NCI-H510A (cell line): ENCODE results near the gene PHKG1.
A peak's percentile ranks its signal among the peaks of the same experiment; 100 is the strongest.
"Not testable (repeated sequence)": the region's sequence is repeated elsewhere in the genome, so short reads cannot be mapped to it uniquely, and the experiment has no call there.

Source experiments
- DNase-seq: peaks from one replicate; lab custom pipeline; 2025; lab: John Stamatoyannopoulos, UW

Gene PHKG1

DNA sequence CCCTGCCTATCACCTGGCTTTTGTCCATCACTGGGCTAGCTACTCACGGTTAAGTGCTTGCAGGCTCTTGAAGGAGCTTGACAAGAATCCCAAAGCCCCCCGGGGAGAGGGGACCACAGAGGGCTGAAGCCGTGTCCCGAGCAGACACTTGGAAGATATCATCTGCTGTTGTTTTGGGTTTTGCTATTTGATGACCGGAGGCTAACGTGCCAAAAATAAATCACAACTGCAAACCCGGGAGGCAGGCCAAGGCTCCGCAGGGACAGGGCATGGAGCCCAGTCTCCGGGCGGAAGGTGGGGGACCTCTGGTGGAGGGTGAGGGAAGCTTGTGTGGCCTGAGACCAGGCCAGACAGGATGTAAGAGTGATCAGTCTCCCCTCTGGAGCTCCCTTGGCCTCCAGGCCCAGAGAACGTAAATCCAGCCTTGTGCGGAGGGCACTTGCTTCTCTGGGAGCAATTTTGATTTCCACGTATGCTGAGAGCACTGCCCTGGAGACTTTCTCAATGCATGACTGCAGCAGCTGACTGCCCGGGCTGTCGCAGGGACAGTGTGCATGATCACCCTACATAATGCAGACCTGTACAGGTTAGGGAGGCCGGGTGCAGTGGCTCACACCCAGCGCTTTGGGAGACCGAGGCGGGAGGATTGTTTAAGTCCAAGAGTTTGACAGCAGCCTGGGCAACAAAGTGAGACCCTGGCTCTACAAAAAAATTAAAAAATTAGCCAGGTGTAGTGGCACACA is at the start of gene PHKG1:
Gene PHKG1 (minus strand): TSS at position 164 of the 743 bp plus-strand sequence. CDS start 4,011 bp downstream, outside the sequence.
- DNase-seq, result peak; percentile 22

DNA sequence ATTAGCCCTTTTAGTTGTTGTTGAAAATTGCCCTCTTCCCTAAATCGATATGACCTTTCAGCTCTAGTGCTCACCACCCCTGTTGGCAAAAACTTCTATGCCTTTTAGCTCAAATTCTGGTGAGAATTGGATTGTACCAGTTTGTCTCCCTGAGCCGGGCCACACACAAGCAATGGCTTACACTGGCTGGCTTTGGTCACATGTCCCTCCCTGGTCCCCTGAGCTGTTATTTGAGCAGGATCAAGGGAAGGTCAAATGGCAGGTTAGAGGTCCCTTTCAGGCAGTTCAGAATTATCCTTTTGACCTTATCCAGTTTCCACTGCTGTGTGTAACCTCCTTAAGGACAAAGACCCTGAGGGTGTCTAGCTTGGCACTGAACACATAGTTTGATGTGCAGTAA is 38.3 kb upstream of the PHKG1 start:
- not testable (repeated sequence) for DNase-seq

DNA sequence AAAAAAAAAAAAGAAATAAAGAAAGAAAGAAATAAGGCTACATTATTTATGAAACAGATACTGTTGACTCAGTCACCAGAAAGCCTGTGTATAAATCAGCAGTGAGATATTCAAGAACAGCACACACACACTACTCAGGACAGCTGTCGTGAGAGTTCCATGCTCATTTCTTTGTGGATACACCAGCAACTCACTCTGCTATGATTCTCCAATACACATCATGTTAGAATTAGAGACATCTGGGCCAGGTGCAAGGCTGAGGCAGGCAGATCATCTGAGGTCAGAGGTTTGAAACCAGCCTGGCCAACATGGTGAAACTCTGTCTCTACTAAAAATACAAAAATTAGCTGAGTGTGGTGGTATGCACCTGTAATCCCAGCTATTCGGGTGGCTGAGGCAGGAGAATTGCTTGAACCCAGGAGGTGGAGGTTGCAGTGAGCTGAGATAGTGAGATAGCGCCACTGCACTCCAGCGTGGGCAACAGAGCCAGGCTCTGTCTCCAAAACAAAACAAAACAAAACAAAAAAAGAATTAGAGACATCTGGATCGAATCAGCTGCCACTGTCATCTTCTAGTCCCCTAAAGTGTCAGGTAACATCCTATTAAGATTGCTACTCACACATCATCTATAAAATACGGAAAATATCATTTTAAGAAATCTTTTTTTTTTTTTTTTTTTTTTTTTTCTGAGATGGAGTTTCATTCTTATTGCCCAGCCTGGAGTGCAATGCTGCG is 34.7 kb upstream of the PHKG1 start:
- no peak for DNase-seq

DNA sequence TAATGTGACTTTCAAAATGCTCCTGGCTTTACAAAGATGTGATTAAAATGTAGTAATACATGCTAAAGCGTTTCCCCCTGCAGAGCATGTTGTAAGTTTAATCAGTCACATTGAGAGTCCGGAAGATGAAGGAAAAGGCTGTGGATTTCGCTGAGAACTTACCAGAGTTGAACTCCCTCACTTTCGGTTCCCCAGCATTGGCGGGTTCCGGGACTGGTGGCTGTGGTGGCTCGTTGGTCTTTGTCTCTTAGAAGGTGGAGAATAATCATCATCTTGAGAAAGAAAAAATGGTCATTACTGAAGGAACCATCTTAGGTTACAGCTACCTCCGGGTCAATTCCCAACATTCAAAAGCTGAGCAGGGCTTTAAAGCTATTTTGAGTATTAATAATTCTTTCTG is 33.1 kb upstream of the PHKG1 start:
- DNase-seq, result no peak

DNA sequence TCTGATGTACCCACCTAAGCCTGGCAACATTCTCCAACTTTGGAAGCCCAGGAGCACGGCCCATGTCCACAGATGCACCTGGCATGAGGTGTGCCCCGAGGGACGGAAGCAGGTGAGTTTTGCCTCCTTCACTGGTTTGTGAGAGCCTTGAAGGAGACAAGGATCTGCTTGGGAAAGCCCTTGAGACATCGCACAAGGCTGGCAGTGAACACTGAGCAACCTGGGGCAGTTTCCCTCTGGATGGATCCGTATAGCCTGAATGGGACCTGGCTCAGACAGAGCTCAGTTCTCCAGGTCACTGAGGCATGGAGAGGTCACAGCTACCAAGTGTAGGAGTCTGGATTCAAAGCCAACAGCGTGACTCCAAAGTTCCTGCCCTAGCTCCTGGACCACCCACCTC is 32.2 kb upstream of the PHKG1 start:
- DNase-seq, result no peak

DNA sequence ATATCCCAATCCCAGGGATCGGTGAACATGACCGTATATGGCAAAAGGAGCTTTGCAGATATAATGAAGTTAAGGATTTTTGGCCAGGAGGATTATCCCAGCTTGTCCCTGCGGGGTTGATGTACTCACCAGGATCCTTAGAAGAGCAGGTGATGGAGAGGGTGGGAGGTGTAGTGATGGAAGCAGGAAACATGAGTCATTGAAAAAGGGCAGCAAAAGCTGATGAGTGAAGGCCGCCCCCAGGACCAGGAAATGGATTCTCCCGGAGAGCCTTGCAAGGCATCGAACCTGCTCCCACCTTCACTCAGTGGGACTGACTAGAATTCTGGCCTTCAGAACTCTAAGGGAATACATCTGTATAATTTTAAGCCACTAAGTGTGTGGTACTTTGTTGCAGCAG is 28.7 kb upstream of the PHKG1 start:
- DNase-seq, result peak; percentile 15

DNA sequence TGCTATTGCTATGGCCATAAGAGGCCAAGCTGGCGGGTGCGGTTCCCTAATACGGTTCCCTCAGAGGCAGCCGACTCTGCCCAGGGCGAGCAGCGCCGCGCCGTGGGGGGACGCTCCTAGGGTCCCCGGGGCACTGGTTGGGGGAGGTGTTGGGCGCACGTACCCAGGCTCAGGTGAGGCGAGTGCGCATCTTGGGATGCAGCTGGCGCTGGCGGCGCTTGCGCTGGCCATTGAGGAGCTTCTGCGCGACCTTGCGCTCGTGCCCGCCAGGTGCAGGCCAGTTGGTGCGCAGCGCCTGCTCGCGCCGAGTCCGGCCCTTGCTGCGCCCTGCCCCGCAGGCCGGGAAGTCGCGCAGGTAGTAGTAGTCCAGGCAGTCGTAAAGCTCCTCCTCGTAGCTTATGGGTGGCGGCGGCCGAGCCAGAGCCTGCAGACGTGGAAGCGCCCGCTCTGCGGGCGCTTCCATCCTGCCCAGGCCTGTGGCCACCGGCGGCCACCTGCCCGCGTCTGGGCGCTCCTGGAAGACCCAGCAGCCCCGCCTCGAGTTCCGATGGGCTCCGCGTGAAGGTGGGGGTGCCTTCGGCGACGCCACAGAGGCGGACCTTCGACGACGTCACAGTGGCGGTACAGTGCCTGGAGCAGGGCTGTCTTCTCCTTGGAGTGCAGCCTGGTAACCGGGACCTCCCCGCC is 23.2 kb upstream of the PHKG1 start, which contains the start of gene NUPR2:
Gene NUPR2 (minus strand): TSS at position 566 of the 687 bp plus-strand sequence. CDS start 103 bp downstream, at position 463.
- DNase-seq, result peak; percentile 88

DNA sequence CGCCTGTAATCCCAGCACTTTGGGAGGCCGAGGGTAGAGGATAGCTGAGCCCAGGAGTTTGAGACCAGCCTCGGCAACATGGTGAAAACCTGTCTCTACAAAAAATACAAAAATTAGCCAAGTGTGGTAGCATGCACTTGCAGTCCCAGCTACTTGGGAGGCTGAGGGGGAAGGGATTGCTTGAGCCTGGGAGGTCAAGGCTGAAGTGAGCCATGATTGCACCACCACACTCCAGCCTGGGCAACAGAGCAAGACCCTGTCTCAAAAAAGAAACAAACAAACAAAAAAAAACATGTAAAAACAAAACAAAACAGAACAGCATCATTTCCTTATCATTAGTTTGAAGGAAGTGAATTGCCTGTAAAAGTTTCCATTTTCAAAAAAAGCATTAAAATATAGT is 19.5 kb upstream of the PHKG1 start:
- not testable (repeated sequence) for DNase-seq

DNA sequence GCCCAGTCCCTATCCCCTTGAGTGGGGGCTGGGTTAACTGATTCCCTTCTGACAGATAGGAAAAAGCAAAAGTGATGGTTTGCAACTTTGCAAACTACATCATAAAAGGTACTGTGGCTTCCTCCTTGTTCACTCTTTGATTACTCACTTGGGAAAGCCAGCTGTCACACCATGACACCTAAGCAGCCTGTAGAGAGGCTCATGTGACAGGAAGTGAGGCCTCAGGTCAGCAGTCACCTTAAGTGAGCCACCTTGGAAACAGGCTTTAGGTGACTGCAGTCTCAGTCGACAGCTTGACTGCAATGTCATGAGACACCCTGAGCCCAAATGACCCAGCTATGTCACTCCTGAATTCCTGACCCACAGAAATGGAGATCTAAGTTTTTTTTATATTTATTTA is 17.9 kb upstream of the PHKG1 start:
- DNase-seq, result peak; percentile 69

DNA sequence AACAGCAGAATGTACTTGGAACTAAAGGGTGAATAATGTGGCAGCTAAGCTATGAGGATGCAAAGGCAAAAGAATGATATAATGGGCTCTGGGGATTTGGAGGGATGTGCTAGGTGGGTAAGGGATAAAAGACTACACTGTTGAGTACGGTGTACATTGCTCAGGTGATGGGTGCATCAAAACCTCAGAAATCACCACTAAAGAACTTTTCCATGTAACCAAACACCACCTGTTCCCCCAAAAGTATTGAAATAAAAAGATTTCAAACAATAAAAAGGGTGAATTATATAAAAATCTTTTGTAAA is 15.2 kb upstream of the PHKG1 start:
- DNase-seq, result no peak

DNA sequence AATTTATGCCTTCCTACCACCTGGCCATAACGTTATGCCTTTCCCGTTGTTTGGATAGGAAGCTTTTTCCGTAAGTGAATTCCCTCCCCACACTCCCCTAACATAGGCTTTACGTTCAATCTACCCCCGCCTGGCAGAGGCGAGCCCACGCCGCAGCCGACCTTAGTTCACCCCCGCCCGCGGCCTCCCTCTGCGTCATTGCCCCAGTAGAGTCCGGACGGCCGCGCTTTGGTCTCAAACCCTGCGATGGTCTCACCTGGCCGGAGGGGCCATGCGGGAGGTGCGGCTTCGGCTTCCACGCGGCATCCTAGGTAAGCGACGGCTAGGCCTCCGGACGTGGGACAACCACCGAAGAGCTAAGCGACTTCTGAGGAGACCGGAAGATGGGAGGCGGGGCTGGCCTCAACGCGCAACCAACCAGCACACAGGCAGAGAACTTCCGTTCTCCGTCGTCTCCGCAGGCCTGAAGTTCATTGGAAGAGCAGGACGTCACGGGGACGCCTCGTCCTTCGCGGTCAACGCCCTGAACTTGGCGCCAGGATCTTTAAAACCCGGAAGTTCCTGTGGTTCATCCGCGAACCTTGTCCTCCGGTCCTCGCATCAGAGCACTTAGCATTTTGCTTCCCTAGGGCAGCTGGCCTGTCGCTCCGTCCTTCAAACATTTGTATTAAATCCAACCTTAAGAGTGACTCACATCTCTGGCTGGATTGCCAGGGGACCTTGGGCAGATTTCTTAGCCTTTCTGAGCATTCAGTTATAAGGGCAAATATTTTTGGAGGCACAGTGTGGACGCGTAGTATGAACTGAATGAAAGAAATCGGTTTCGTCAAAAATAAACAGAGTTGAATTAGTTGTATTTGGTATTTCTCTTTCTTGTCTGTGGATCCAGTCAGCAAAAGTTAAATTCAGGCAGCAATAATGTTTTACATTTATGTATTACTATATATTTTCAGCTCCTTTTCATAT is 13.6 kb upstream of the PHKG1 start, which contains the start of gene CHCHD2:
Gene CHCHD2 (minus strand): TSS at position 369 of the 966 bp plus-strand sequence. CDS start 63 bp downstream, at position 306.
- DNase-seq, result peak; percentile 100

DNA sequence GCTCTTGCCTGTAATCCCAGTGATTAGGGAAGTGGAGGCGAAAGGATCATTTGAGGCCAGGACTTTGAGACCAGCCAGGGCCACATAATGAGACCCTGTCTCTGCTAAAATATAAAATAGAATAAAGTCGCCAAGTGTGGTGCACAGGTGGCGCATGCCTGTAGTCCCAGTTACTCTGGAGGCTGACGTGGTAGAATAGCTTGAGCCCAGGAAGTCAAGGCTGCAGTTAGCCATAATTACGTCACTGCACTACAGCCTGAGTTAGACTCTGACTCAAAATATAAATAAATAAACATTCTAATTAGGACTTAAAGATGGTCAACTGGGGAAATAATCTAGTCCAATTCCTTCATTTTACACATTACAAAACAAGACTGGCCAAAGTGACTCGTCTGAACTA is 12.8 kb upstream of the PHKG1 start:
- DNase-seq, result peak; percentile 25

DNA sequence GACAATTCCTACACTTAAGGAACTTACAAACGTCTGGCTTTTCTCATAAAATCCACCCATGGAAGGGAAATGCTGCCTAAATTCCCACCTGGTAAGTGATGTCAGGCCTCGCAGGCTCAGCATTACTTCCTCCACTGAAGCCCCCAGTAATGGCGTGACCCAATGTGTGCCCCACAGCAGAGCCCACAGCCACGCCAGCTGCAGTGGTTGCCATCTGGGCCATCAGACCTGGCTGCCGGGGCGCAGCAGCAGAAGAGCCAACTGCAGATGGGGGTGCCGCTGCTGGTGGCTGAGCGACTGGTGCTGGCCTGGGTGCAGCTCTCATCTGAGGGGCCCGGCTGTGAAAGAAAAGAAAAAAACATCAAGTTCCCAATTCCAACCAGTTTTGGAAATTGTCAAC is 11.4 kb upstream of the PHKG1 start:
- DNase-seq, result not testable (repeated sequence)

DNA sequence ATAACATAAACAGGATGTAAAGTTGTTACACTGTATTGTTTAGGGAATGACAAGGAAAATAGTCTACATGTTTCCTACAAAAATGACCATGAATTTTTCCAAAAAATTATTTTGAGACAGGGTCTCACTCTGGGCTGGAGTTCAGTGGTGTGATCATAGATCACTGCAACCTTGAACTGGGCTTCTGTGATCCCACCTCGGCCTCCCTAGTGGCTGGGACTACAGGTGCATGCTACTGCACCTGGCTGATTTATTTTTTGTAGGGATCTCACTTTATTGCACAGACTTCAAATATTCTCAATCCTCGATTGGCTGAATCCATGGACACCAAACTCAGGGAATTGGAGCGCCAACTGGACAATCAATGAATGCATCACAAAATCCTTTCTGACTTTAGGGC is 6.9 kb upstream of the PHKG1 start:
- no peak for DNase-seq

DNA sequence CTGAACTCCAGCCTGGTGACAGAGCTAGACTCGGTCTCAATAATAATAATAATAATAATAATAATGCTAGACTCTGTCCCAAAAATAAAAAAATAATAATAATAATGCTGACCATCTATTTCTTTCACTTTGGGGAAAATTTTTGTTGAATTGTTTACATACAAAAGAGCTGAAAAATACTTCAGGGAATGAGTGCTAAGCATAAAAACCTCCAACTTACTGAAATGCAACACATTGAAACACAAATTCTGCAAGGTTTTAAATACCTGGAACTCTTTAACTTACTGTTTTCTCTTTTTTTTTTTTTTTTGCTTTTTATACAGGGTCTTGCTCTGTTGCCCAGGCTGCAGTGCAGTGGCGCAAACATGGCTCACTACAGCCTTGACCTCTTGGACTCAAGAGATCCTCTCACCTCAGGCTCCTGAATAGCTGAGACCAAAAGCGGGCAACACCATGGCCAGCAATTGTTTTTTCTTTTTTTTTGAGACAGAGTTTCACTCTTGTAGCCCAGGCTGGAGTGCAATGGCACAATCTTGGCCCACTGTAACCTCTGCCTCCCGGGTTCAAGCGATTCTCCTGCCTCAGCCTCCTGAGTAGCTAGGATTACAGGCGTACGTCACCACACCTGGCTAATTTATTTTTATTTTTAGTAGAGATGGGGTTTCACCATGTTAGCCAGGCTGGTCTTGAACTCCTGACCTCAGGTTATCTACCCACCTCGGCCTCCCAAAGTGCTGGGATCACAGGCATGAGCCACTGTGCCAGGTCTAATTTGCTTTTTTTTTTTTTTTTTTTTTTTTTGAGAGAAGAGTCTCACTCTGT is 5.6 kb upstream of the PHKG1 start:
- DNase-seq, result not testable (repeated sequence)

DNA sequence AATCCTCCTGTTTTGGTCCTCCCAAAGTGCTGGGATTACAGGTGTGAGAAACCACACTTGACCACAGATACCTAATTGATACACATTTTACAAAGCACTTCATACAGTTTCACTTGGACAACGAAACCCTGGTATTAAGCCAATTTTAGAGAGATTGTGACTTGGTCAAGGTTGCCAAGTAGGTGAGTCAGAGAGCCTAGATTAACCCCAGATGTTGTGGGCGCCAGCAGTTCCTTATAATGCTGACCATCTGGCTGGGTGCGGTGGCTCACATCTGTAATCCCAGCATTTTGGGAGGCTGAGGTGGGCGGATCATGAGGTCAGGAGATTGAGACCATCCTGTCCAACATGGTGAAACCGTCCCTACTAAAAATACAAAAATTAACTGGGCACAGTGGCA is 4.9 kb upstream of the PHKG1 start:
- DNase-seq, result no peak

DNA sequence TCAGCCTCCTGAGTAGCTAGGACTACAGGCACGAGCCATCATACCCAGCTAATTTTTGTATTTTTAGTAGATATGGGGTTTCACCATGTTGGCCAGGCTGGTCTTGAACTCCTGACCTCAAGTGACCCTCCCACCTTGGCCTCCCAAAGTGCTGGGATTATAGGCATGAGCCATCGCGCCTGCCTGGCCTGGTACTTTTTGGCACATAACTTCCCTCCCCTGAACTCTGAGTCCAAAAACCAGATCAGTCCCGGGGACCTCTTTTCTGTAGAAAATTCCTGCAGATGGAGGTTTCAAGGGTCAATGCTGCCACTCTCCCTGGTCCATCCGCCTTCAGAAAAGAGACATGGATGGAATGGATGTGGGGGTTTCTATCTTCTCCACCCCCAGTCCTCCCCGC is 364 bp downstream of the PHKG1 start:
- not testable (repeated sequence) for DNase-seq

DNA sequence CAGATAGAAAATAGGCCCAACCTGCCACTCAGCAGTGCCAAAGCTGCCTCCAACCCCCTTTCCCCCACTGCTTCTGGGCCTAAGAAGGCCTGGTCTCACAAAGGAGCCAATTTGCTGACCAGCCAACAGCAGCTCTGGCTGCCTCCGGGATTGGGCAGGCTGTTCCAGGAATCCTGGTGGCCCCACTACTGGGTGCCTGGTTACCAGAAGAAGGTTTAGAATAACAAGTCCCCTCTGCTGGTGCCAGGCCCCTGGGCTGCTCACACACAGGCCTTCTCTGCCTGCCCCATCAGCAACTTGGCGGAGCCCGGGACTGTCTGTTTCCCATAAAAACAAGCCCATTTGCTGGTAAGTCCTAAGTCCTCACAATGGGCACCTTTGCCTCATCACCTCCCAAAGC is 1.2 kb downstream of the PHKG1 start:
- DNase-seq, result no peak

DNA sequence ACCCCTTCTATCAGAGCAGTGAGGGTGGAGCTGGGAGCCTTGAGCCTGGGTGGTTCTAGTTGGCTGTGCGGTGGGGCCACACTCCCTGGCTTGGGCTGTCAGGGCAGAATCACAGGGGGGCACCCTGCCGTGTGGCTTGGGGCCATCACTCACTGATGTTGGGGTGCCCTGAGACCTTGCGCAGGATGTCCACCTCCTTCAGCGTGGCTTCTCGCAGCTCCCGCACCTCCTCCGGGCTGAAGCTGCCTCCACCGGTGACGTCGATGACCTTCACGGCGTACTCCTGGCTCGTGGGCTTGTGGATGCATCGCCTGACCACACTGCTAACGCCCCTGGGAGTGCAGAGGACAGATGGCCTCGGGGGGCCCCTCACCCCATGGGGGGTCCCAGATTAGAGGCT is 5.3 kb downstream of the PHKG1 start:
- DNase-seq, result no peak

DNA sequence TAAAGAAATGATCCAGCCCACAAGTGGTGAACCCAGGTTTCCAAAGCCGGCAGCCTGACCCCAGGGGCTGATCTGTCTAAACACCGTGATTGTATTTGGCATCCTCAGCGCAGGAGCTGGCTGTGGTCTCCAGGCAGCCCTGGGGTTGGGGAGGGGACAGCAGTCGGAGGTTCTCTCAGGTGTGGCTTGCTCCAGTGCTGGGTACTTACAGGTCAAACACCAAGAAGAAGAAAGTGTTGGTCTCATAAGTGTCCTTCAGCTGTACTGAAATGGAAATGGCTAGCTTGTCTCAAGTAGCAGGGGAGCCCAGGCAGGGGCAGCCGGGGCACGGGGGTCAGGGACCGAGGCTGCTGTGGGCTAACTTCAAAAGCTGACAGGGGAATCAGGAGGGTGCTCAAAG is 6.0 kb downstream of the PHKG1 start:
- DNase-seq, result no peak
